Activated T-cell treated with anti-CD3 and anti-CD28 coated beads for 4 hours (primary cell): Measurements from ENCODE around the gene GFPT2.
A peak's percentile ranks its signal among the peaks of the same experiment; 100 is the strongest.

ENCODE experiments used
- DNase-seq: peaks from one replicate; pipeline ENCODE4 v3.0.0-alpha.2; 2020

GFPT2 gene

GRCh38 chr5:180332861-180333260 lies 20.3 kb downstream of the GFPT2 start:
- no peak for DNase-seq

DNA sequence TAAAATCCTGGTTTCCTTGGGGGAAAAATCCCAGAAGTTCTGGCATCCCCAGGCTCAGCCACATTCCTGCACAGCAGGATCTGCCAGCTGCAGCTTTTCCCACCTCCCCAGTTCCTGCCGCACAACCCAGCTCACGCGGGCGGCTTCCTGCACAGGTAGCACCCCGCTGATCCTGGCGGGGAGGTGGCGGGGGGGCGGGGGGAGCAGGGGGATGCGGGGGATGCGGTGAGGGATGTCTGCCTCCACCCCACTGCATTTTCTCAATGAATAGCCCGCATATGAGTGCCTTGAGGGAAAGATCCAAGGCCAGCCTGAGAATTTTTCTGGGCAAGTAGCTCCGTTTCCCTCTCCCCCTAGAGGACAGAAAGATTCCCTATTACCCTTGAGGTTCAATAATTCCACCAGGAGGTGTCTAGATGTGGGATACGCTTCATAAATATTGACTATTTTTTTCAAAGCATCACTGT lies 21.1 kb downstream of the GFPT2 start:
- no peak for DNase-seq

DNA sequence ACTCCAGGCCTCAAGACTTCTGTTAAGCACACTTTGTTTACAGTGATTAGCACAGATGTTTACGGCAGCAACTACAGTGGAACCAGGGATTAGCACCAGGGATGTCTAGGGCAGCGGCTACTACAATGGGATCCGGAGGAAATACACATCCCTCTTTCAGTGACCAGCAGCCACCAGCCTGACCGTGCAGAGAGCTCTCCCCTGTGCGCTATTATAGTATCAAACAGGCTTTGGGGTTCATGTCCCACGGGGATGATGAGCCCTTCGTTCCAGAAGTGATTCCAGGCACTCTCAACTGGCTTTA lies 21.5 kb downstream of the GFPT2 start:
- no peak for DNase-seq

DNA sequence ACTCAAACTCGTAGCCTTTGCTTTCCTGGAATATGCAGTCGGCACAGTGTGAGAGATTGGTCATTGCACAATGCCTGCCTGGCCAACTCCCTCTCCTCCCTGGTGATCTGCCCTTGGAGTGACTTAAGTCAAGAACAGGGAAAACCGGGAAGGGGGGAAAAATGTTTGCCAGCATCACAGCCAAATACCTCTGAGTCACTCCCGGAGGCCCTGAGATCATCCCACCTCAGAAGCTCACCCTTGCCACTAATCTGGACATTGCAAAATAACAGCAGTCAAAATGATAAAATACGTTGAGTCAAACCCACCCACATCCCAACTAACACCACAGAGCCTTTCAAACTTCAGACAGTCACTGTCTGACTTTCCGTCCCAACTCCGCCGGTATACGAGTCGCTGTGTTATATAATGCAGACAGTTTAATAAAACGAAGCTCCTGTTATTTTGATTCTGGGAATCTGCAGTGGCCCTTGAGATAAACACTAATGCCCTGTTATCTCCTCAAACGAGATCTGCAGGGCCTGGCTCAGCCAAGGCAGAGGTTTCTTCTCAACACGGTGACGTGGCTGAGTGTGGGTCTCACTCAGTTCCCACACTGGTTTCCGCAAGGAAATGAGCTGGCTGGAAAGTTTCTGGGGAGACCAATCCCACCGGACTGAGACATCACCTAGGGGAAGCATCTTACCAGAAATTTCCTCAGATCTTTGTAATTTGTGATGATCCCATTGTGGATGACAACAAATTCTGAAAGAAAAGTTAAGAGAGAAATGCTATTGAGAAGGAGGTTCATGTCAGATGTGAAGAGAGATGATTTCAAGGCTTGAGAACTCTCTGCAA lies 22.1 kb downstream of the GFPT2 start:
- DNase-seq, result no peak

- DNase-seq, result no peak
Measured at GRCh38 chr5:180330270-180330648, 22.9 kb downstream of the GFPT2 start.

DNA sequence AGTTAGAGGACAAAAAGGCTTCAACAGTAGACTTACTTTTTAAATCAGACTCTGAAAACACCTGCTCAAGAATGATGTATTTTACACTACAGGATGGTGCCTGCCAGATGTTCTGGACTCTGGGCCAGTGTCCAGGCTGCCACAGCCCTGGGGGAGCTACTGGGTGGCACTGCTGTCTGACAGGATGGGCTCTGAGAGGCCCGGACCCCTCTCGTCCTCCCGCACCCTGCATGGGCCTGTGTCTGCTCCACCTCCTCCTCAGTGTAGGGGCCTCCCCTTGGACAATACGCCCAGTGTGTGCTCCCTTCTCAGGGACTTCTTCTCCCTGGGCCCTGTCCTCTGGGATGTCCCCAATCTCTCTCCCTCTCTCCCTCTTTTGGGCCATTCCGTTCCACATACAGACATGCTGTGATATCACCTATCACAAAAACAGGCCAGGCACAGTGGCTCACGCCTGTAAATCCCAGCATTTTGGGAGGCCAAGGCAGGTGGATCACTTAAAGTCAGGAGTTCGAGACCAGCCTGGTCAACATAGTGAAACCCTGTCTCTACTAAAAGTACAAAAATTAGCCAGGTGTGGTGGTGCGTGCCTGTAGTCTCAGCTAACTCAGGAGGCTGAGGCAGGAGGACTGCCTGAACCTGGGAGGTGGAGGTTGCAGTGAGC lies 23.4 kb downstream of the GFPT2 start:
- DNase-seq, result no peak

GRCh38 chr5:180329138-180329435 lies 24.0 kb downstream of the GFPT2 start:
- no peak for DNase-seq

GRCh38 chr5:180328296-180329137 lies 24.6 kb downstream of the GFPT2 start:
- DNase-seq, result peak; percentile 71

GRCh38 chr5:180326989-180327565 lies 26.1 kb downstream of the GFPT2 start:
- no peak for DNase-seq

GRCh38 chr5:180324601-180324950 lies 28.6 kb downstream of the GFPT2 start:
- DNase-seq, result no peak

- no peak for DNase-seq
Measured at GRCh38 chr5:180323941-180324600, 29.1 kb downstream of the GFPT2 start.

GRCh38 chr5:180323160-180323559 lies 30.0 kb downstream of the GFPT2 start:
- no peak for DNase-seq

GRCh38 chr5:180318456-180319089 lies 34.6 kb downstream of the GFPT2 start:
- DNase-seq, result no peak

DNA sequence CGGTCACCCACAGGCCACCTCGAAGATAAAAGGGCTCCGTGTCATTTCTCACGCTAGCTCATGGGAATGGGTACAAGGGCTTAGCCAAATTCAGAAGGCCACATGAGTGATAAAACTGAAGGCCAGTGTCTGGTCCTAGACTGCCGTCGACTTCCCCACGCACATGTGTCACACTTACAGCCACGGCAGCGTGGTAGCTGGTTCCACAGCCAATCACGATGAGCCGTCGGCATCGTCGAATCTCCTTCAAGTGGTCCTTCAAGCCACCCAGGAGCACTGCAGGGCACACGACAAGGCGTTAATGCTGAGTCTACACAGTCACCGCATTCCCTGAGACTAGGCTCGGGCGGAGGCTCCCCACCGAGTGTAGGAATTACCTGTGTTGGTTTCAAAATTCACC lies 36.5 kb downstream of the GFPT2 start:
- no peak for DNase-seq

DNA sequence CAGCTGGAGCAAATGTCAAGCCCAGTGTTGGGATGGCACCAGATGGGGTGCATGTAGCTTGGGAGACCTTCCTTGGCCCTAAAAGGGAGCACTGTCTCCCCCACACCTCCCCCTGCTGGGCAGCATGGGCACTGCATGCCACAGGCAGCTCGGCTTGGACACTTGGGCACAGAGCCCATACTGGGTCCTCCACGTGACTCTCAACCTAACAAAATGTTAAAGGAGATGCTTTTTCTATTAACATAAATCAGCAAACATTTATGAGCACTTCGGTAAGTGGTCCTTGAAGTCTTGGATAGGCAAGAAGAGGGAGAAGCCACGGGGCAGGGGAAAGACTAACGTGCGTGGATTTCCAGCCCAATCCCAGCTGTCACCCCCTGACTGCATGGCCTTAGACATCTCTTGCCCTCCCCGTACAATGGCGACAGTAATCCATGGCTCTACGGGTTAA lies 37.3 kb downstream of the GFPT2 start:
- peak; percentile 73 for DNase-seq

- DNase-seq, result peak; percentile 35
Measured at GRCh38 chr5:180313677-180314505, 39.2 kb downstream of the GFPT2 start.

DNA sequence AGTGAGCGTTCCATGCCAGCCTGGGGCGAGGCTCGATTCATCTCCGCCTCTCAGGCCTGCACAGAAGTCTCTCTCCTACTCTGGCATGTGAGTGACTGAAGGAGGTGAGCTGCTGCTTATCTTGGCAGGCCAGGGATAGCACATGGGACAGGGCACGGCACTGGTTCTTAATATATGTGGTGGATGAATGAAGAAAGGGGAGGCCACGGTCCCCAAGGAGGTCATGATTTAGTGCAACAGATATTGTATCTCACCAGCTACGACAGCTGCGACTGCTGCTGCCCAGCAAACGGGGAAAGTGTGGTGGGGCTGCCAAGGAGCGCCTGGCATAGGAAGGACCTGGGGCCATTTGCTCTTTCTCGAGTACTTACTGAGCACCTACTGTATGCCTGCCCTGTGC lies 41.9 kb downstream of the GFPT2 start:
- no peak for DNase-seq

- DNase-seq, result no peak
Measured at GRCh38 chr5:180306796-180307195, 46.3 kb downstream of the GFPT2 start.

GRCh38 chr5:180305481-180305880 lies 47.7 kb downstream of the GFPT2 start:
- DNase-seq, result no peak

- no peak for DNase-seq
Measured at GRCh38 chr5:180304431-180305375, 48.4 kb downstream of the GFPT2 start.

- no peak for DNase-seq
Measured at GRCh38 chr5:180304016-180304292, 49.2 kb downstream of the GFPT2 start.
